NCI-H2107 (cell line): ENCODE measurements around the gene ADSS1.

Experiments
- DNase-seq: peaks from one replicate; lab custom pipeline; 2025; lab: John Stamatoyannopoulos, UW

Gene ADSS1

GRCh38 chr14:104784218-104784568, 60.2 kb downstream of the ADSS1 start:
- DNase-seq, result no peak

- DNase-seq, result peak; percentile 43
Measured at GRCh38 chr14:104784846-104785707, 61.0 kb downstream of the ADSS1 start.

DNA sequence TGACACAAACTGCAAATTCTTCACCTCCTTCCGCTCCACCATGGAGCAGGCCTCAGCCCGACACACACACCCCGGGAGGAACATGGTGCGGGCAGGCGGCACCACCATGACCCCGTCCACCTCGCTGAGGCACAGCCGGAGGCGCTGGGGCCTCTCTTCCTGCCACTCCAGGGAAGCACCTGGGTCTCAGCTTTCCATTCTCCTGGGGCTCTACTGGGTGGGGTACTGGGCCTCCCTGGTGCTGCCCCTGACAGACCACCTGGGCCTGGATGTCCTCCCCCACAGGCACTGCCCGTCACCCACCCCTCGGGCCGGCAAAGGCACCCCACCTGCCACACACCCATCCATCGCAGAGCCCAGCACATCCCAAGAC, 61.7 kb downstream of the ADSS1 start:
- no peak for DNase-seq

- DNase-seq, result no peak
Measured at GRCh38 chr14:104786091-104786586, 62.1 kb downstream of the ADSS1 start.

- DNase-seq, result no peak
Measured at GRCh38 chr14:104786726-104787675, 63.0 kb downstream of the ADSS1 start.

DNA sequence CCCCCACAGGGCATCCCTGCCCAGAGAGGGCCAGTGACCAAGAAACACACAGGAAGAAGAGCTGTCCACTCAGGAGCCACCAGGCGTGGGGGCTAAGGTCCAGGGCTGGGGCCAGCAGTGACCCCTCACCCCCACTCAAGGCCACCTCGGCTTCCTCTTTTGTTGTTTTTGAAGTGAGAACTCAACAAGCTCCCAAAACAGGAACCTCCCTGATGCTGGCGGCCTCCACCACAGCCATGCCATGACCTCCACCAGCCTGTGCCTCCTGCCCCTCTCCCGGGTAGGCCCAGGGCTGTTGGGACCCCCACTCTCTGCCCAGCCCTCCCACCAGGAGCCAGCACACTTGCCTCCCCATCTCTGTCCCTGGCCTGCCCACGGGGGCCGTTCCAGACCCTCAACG, 63.7 kb downstream of the ADSS1 start:
- DNase-seq, result no peak

DNA sequence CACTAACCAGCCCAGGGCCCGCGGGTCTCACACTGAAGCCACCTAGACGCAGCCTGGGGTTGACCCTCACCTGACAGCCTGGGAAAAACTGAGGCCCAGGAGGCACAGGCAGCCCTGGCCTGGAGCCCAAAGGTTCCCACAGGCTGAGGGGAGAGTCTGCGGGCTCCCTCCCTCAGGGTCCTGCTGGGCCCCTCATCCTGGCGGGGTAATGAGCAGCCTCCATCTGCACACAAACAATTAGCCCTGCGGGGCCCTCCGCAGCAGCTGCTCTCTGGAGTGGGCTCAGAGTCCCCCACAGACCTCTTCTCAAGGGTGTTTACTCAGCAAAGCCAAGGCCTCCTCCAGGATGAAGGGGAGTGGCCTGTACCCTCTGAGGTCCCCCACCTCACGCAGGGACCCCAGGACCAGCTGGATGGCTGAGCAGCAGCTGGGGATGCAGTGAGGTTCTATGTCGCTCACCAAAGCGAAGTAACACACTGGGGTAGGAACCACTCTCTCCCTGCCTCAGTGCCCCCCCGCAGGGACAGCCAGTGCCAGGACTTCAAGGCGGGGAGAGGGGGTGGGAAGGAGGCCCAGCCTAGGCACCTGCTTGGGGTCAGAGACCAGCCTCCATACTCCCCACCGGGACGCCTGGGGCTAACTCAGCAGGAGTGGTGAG, 64.3 kb downstream of the ADSS1 start:
- no peak for DNase-seq

GRCh38 chr14:104788873-104789663, 65.0 kb downstream of the ADSS1 start:
- no peak for DNase-seq

GRCh38 chr14:104789752-104790743, 66.0 kb downstream of the ADSS1 start:
- no peak for DNase-seq

DNA sequence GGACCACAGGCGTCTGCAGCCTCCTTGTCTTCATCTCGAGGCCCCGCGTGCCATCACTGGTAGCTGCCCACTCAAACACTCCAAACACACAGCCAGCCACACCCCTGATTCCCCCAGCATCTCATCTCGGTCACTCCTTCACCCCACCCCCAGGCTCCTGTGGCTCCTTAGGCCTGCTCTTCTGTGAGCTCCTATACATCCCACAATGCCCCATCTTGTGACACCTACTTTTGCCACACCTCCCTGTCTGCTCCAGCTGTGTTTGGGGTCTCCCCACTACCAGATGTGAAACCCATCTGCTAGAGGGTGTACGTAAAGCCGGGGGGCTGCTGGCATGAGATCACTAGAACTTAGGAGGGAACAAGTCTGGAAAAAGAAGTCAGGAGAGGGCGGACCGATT, 67.4 kb downstream of the ADSS1 start:
- DNase-seq, result no peak

- DNase-seq, result peak; percentile 57
Measured at GRCh38 chr14:104792101-104792884, 68.3 kb downstream of the ADSS1 start.

- no peak for DNase-seq
Measured at GRCh38 chr14:104792945-104793702, 69.1 kb downstream of the ADSS1 start.

- no peak for DNase-seq
Measured at GRCh38 chr14:104793703-104793959, 69.6 kb downstream of the ADSS1 start.

GRCh38 chr14:104794099-104794498, 70.1 kb downstream of the ADSS1 start:
- DNase-seq, result no peak

GRCh38 chr14:104794631-104794992, 70.6 kb downstream of the ADSS1 start:
- DNase-seq, result no peak

- no peak for DNase-seq
Measured at GRCh38 chr14:104794993-104795780, 71.2 kb downstream of the ADSS1 start, which contains the start of gene AKT1. Gene AKT1, minus strand, starts transcription at chr14:104795748. Its CDS starts 3,105 bp downstream, at chr14:104792643.

GRCh38 chr14:104795781-104796686, 72.0 kb downstream of the ADSS1 start:
- peak; percentile 41 for DNase-seq
